ENCODE measurements around the gene KDM5D. TPM values are rescaled to one million over a fixed set of nuclear protein-coding genes. Genes with fewer than 3 reads are reported as not detected.

The KDM5D gene
- under 0.01 and 21.3 TPM in 2 replicates for total RNA-seq

GRCh38 chrY:19744381-19745378, at the start of gene KDM5D:
Gene KDM5D, minus strand, starts transcription at chrY:19744726. Its CDS starts 192 bp downstream, at chrY:19744534.

